Large intestine (tissue), 3 donors: Measurements from ENCODE around the gene NRXN3. TPM values are rescaled to one million over a fixed set of nuclear protein-coding genes. Genes with fewer than 3 reads are reported as not detected.

Experiments
- DNase-seq, 2 donors: peaks; one replicate each; pipeline versions ENCODE4 v3.0.0 to v3.0.0-alpha.2; 2013
- H3K27ac ChIP-seq: one replicate; pipeline ENCODE4 v1.5.1; 2013; ENCODE audit warnings: low read length
- H3K27me3 ChIP-seq: 2 replicates; pipeline ENCODE4 v1.6.1; 2013; ENCODE audit warnings: low read length; ENCODE audit not compliant: control insufficient read depth, insufficient read depth
- H3K36me3 ChIP-seq: 2 replicates; pipeline ENCODE4 v1.6.1; 2013; ENCODE audit warnings: low read length; ENCODE audit not compliant: control insufficient read depth, insufficient read depth
- H3K4me1 ChIP-seq: one replicate; pipeline ENCODE4 v1.6.1; 2013; ENCODE audit warnings: low read length; ENCODE audit not compliant: control insufficient read depth, insufficient read depth
- H3K4me3 ChIP-seq: one replicate; pipeline ENCODE4 v1.5.1; 2013; ENCODE audit warnings: low read length
- H3K9me3 ChIP-seq: one replicate; pipeline ENCODE4 v1.6.1; 2013; ENCODE audit warnings: mild to moderate bottlenecking, low read depth, low read length, moderate library complexity; ENCODE audit not compliant: control insufficient read depth
- WGBS: methylation state at CpG from one replicate; pipeline ENCODE4 v1.1.5; 2013; ENCODE audit warnings: low lambda C conversion rate; ENCODE audit not compliant: insufficient coverage; 5-methylcytosine and 5-hydroxymethylcytosine counted together
- polyA plus RNA-seq: library from polyadenylated mRNA; unstranded; fragments of 120-200 nt; gene quantifications from one replicate; pipeline ENCODE4 v1.2.1, GENCODE V29; 2013

NRXN3 gene
- polyA plus RNA-seq, 1 donor, result 12.8 TPM

GRCh38 chr14:79502751-79503148 is 1332.6 kb downstream of the NRXN3 start:
- Histone ChIP-seq H3K4me1 (no peaks in the 10 kb centered on the region), H3K4me3 (no peak overlapping the region), H3K27me3 (no peaks in the 10 kb centered on the region), H3K9me3 (no peaks in the 10 kb centered on the region), H3K36me3 (no peaks in the 10 kb centered on the region), H3K27ac (no peak overlapping the region)
- no peak for DNase-seq
- WGBS, result 60% methylated on average over 1 of the region's 1 CpG

DNA sequence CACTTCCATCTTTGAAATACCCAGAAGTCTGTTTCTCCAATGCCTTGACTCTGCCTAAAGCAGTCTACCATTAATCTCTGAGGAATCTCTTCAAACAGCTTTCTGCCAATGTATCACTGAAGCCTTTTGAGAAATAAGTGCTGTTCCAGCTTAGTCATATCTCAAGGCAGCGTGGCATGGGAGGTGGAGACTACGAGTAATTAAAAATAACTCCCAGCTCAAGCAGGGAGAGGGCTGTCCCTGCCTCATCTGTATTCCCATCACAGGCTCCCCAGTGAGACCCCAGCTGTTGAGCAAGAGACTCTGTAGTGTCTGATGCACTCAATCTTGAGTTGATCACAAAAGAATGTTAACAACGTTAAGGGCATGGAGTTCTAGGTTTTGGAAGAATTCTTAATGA is 1340.5 kb downstream of the NRXN3 start:
- no peaks in the 10 kb centered on the region for H3K27me3 ChIP-seq
- no peak overlapping the region for H3K4me3 ChIP-seq
- H3K9me3 ChIP-seq, result no peaks in the 10 kb centered on the region
- no peaks in the 10 kb centered on the region for H3K4me1 ChIP-seq
- no peaks in the 10 kb centered on the region for H3K36me3 ChIP-seq
- 63% methylated on average over 1 of the region's 3 CpGs for WGBS
- H3K27ac ChIP-seq, result no peak overlapping the region
- DNase-seq, result no peak

- no peak for DNase-seq
- Histone ChIP-seq H3K4me1 (no peaks in the 10 kb centered on the region), H3K27me3 (no peaks in the 10 kb centered on the region), H3K36me3 (no peaks in the 10 kb centered on the region), H3K27ac (no peak overlapping the region), H3K9me3 (no peaks in the 10 kb centered on the region), H3K4me3 (no peak overlapping the region)
- no CpG with 5 or more reads among the region's 3 CpGs for WGBS
These were observed 1341.0 kb downstream of the NRXN3 start for GRCh38 chr14:79511146-79511545.

DNA sequence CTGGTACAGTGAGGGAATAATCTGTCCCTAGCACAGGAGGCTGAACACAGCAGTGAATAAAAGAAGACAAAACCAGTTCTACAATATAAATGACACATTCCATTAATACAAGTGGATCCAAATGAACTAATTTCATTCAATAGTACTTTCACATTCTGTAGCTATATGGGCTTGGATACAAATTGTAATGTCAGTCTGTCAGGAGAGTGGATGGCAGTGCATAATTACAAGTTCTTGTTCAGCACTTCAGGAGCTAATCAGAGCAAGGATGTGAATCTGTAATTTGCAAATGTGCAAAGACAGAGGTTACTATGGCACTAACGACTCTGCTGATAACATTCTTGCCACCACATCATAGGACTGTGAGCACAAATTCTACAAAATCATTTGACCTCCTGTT is 1343.3 kb downstream of the NRXN3 start:
- Histone ChIP-seq H3K27me3 (no peaks in the 10 kb centered on the region), H3K9me3 (no peaks in the 10 kb centered on the region), H3K4me3 (no peak overlapping the region), H3K4me1 (no peaks in the 10 kb centered on the region), H3K27ac (no peak overlapping the region), H3K36me3 (no peaks in the 10 kb centered on the region)
- no peak for DNase-seq
- WGBS, result no CpG with 5 or more reads among the region's 1 CpG

- no CpG with 5 or more reads among the region's 2 CpGs for WGBS
These were observed 1344.5 kb downstream of the NRXN3 start for GRCh38 chr14:79514700-79515099.

DNA sequence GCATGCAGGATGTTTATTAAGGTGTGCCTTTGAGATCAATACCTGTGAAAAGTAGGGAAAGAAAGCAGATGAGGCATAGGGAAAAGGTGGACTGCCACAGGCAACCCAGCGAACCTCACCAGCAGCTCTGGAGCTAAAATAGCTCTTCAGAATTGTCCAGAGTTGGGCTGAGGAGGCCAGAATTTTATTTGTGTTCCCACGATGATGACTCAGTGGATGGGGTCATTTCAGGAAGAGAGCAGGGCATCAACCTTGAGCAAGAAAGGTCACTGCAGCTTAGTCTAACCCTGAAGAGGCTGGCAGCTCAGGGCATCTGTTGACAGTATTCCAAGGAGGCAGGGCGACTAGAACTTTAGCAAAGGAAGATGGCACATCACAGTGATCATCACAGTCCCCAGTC is 1345.0 kb downstream of the NRXN3 start:
- DNase-seq, result no peak
- Histone ChIP-seq H3K9me3 (no peaks in the 10 kb centered on the region), H3K4me1 (no peaks in the 10 kb centered on the region), H3K4me3 (no peak overlapping the region), H3K27ac (no peak overlapping the region), H3K36me3 (no peaks in the 10 kb centered on the region), H3K27me3 (no peaks in the 10 kb centered on the region)
- no CpG with 5 or more reads among the region's 3 CpGs for WGBS

More at GRCh38 chr14:79514700-79515099, 1344.5 kb downstream of the NRXN3 start:
- H3K27me3 ChIP-seq, result no peaks in the 10 kb centered on the region
- H3K27ac ChIP-seq, result no peak overlapping the region
- H3K9me3 ChIP-seq, result no peaks in the 10 kb centered on the region
- H3K4me1 ChIP-seq, result no peaks in the 10 kb centered on the region
- no peaks in the 10 kb centered on the region for H3K36me3 ChIP-seq
- H3K4me3 ChIP-seq, result no peak overlapping the region
- DNase-seq, result no peak

- no peak overlapping the region for H3K4me3 ChIP-seq
- no peak overlapping the region for H3K27ac ChIP-seq
- WGBS, result no CpG with 5 or more reads among the region's 2 CpGs
- no peaks in the 10 kb centered on the region for H3K9me3 ChIP-seq
- H3K36me3 ChIP-seq, result no peaks in the 10 kb centered on the region
- no peaks in the 10 kb centered on the region for H3K4me1 ChIP-seq
- DNase-seq, result no peak
- no peaks in the 10 kb centered on the region for H3K27me3 ChIP-seq
These were observed 1345.8 kb downstream of the NRXN3 start for GRCh38 chr14:79516009-79516408.

- no peak for DNase-seq
- Histone ChIP-seq H3K4me1 (no peaks in the 10 kb centered on the region), H3K27me3 (no peaks in the 10 kb centered on the region), H3K9me3 (no peaks in the 10 kb centered on the region), H3K36me3 (no peaks in the 10 kb centered on the region), H3K4me3 (no peak overlapping the region), H3K27ac (no peak overlapping the region)
- 100% methylated on average over 1 of the region's 3 CpGs for WGBS
These were observed 1355.2 kb downstream of the NRXN3 start for GRCh38 chr14:79525416-79525815.

- Histone ChIP-seq H3K27ac (no peak overlapping the region), H3K36me3 (no peaks in the 10 kb centered on the region), H3K9me3 (no peaks in the 10 kb centered on the region), H3K4me1 (no peaks in the 10 kb centered on the region), H3K4me3 (no peak overlapping the region), H3K27me3 (no peaks in the 10 kb centered on the region)
- 100% methylated on average over 1 of the region's 16 CpGs for WGBS
- no peak for DNase-seq
These were observed 1358.7 kb downstream of the NRXN3 start for GRCh38 chr14:79528828-79529416.

DNA sequence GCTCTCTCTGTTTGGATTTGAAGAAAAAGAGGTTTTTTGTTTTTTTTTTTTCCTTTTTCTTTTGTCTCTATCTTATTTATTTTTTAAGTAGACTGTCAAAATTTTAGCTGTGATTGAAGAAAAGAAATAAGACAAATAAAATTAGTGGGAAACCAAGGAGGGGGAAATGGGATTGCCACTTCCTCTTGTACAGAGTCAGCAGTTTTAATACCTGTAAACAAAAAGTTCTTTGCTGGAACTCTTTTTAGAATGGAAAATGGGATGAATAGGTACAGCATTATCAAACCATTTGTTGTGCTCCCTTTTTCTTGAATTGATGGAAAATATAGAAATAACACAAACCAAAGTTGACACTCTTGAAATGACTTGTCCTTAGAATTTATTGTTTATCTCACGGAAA is 1360.4 kb downstream of the NRXN3 start:
- no peaks in the 10 kb centered on the region for H3K4me1 ChIP-seq
- H3K27me3 ChIP-seq, result no peaks in the 10 kb centered on the region
- no peaks in the 10 kb centered on the region for H3K36me3 ChIP-seq
- WGBS, result no CpG with 5 or more reads among the region's 1 CpG
- no peak overlapping the region for H3K27ac ChIP-seq
- DNase-seq, result no peak
- no peaks in the 10 kb centered on the region for H3K9me3 ChIP-seq
- H3K4me3 ChIP-seq, result no peak overlapping the region

DNA sequence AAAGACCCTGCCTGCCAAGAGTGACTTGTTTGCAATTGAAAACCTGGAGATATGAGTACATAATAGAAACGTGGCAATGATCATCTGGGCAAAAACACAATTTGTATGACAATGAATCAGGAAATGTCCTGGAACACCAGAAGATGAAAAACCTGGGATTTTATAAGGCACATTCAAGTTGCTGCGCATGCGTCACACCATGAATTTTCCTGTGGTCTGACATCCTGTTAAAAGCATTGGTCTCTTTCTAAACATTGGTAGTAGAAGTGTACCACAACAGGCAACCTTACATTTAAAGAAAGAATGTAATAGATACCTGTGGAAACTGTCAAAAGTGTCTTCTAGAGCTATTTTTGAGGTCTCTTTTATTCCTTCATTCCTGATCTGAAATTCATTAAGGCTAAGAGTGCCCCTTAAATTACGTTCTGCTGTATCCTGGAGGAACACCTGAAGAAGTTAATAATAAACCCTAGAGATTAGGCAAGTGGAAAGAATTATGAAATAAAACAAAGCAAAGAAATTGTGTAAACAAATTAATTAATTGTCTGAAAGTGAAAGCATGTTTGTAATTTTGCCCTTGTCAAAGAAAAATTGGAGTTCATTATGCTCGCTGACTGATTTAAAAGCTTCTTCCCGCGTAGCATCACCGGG is 1364.7 kb downstream of the NRXN3 start:
- no peaks in the 10 kb centered on the region for H3K4me1 ChIP-seq
- H3K9me3 ChIP-seq, result no peaks in the 10 kb centered on the region
- H3K4me3 ChIP-seq, result no peak overlapping the region
- H3K27ac ChIP-seq, result no peak overlapping the region
- H3K36me3 ChIP-seq, result no peaks in the 10 kb centered on the region
- WGBS, result 54% methylated on average over 3 of the region's 8 CpGs
- H3K27me3 ChIP-seq, result no peaks in the 10 kb centered on the region
- peak in 1 of 2 donors; percentile 11 for DNase-seq
